ENCODE results near the gene GBE1.

DNA sequence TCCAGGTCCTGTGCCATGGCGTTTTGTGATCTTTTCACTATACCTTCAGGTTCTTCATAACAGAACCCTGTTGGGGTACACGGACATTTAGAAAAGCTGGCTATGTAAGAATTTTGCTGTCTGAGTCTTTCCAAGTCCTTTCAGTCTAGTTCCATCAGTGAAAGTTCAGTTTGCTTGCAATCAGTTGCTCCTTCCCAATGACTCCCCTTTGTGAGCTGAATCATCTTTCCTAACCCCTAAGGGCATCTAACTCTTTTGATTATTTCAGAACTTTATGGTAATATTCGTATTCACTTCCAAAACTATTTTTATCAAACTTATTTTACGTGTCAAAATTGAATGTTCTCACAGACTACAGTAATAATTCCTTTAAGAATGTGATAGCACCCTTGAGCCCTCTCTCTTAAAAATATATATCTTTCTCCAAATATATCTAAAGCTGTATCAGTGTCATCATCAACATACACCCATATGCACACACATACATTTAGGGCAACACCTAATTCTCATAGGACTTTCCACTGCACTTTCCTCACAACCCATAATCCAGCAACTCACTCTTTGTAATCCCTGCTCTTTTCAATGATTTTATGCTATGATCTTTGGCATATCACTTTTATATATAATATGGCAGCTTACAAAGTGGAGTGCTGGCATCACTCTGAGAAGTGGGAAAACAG lies 263.7 kb downstream of the GBE1 start:
- TF ChIP-seq, protein P1, sequence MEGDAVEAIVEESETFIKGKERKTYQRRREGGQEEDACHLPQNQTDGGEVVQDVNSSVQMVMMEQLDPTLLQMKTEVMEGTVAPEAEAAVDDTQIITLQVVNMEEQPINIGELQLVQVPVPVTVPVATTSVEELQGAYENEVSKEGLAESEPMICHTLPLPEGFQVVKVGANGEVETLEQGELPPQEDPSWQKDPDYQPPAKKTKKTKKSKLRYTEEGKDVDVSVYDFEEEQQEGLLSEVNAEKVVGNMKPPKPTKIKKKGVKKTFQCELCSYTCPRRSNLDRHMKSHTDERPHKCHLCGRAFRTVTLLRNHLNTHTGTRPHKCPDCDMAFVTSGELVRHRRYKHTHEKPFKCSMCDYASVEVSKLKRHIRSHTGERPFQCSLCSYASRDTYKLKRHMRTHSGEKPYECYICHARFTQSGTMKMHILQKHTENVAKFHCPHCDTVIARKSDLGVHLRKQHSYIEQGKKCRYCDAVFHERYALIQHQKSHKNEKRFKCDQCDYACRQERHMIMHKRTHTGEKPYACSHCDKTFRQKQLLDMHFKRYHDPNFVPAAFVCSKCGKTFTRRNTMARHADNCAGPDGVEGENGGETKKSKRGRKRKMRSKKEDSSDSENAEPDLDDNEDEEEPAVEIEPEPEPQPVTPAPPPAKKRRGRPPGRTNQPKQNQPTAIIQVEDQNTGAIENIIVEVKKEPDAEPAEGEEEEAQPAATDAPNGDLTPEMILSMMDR (IDR thresholded peaks at IDR 0.05; ENCODE audit: low read depth, low read length), result no peak
- TF ChIP-seq, protein P2, sequence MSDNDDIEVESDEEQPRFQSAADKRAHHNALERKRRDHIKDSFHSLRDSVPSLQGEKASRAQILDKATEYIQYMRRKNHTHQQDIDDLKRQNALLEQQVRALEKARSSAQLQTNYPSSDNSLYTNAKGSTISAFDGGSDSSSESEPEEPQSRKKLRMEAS (IDR thresholded peaks at IDR 0.05; ENCODE audit: low read depth, low read length), result no peak
- no peak for TF ChIP-seq POLR2A (IDR thresholded peaks at IDR 0.05; ENCODE audit: extremely low read depth, insufficient read length)

Measured in NB4 (cell line).